GM18867 (cell line): Measurements from ENCODE around the gene MCRIP1.
A peak's percentile ranks its signal among the peaks of the same experiment; 100 is the strongest.
"Not testable (repeated sequence)": the region's sequence is repeated elsewhere in the genome, so short reads cannot be mapped to it uniquely, and the experiment has no call there.

ENCODE experiments used
- ATAC-seq: cut with Tn5 transposase; IDR thresholded peaks from one replicate; pipeline ENCODE4 v1.9.1; 2021; ENCODE audit warnings: mild to moderate bottlenecking, moderate library complexity; ENCODE audit not compliant: unreplicated experiment

MCRIP1 gene

GRCh38 chr17:81842725-81843504 is 9.8 kb upstream of the MCRIP1 start:
- ATAC-seq = no peak

GRCh38 chr17:81842378-81842724 is 9.3 kb upstream of the MCRIP1 start:
- no peak for ATAC-seq

- no peak for ATAC-seq
Measured at GRCh38 chr17:81841866-81842265, 8.8 kb upstream of the MCRIP1 start.

GRCh38 chr17:81840826-81841778 is 8.0 kb upstream of the MCRIP1 start:
- no peak for ATAC-seq

- ATAC-seq = not testable (repeated sequence)
Measured at GRCh38 chr17:81840059-81840458, 7.0 kb upstream of the MCRIP1 start.

- ATAC-seq = no peak
Measured at GRCh38 chr17:81839301-81839700, 6.2 kb upstream of the MCRIP1 start.

- no peak for ATAC-seq
Measured at GRCh38 chr17:81838753-81839255, 5.7 kb upstream of the MCRIP1 start.

GRCh38 chr17:81837641-81838040 is 4.5 kb upstream of the MCRIP1 start:
- ATAC-seq = no peak

GRCh38 chr17:81834831-81835267 is 1.8 kb upstream of the MCRIP1 start, which contains the start of gene PPP1R27:
Gene PPP1R27 (minus strand): TSS chr17:81835050. CDS start chr17:81834953, 97 bp downstream.
- no peak for ATAC-seq

- no peak for ATAC-seq
Measured at GRCh38 chr17:81833921-81834830, 1.1 kb upstream of the MCRIP1 start.

- ATAC-seq = peak; percentile 5
Measured at GRCh38 chr17:81832608-81833159, 407 bp downstream of the MCRIP1 start.

GRCh38 chr17:81831957-81832607 is 1.0 kb downstream of the MCRIP1 start:
- peak; percentile 2 for ATAC-seq

GRCh38 chr17:81831563-81831956 is 1.5 kb downstream of the MCRIP1 start:
- ATAC-seq = no peak

GRCh38 chr17:81829858-81830257 is 3.2 kb downstream of the MCRIP1 start:
- no peak for ATAC-seq

- ATAC-seq = no peak
Measured at GRCh38 chr17:81828656-81829055, 4.4 kb downstream of the MCRIP1 start.

GRCh38 chr17:81825841-81826466 is 7.1 kb downstream of the MCRIP1 start:
- ATAC-seq = no peak

- ATAC-seq = no peak
Measured at GRCh38 chr17:81824595-81824994, 8.5 kb downstream of the MCRIP1 start.

- no peak for ATAC-seq
Measured at GRCh38 chr17:81823820-81824550, 9.1 kb downstream of the MCRIP1 start.
